ENCODE measurements around the gene VMO1.

Gene VMO1

DNA sequence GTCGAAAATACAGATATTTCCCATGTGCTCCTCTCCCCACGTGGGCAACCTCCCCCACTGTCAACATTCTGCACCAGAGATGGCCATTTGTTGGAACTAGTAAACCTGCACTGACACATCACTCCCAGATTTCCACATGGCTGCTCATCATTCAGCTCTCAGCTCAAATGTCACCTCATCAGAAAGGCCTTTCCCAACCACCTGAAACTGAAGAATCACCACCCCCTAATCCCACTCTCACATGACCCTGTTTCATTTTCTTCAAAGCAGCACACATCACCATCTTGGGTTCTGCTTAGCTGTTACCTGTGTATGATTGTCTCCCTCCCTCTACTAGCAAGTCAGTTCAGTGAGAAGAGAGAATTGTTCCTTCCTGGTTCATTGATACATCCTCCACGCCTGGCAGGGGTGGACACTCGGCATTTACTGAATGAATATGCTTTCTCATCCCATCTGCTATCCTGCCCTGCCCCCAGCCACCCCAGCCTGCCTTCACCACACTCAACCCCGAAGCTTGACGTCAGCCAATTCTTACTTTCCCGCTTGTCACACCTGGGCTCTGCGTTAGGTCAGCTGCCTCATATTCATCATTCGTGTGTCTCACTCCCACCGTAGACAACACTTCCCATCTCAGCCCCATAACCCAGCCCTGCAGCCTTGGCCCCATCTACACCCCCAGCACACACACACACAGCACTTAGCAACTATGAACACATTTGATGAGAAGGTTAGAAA, 14.5 kb upstream of the VMO1 start:
- DNase-seq (ENCODE audit: low read depth in 2 of 2) = no peak

- DNase-seq (ENCODE audit: low read depth in 2 of 2) = no peak
Observed at GRCh38 chr17:4796552-4796920, 10.4 kb upstream of the VMO1 start.

DNA sequence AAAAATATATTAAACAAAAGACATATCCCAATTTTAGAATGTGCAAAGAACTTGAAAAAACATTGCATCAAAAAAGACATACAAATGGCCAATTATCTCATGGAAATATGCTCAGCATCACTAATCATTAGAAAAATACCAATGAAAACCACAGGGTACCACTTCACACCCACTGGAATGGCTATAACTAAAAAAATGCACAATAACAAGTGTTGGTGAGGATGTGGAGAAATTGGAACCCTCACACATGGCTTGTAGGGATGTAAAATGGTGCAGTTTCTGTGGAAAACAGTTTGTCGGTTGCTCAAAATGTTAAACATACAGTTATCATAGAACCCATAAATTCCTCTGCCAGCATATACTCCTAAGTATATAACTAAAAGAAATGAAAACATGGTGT, 9.0 kb upstream of the VMO1 start:
- no peak for DNase-seq (ENCODE audit: low read depth in 2 of 2)

GRCh38 chr17:4790705-4791088, 4.5 kb upstream of the VMO1 start:
- no peak for DNase-seq (ENCODE audit: low read depth in 2 of 2)

GRCh38 chr17:4789951-4790704, 4.0 kb upstream of the VMO1 start:
- DNase-seq (ENCODE audit: low read depth in 2 of 2) = peak; percentile 65 to 73

GRCh38 chr17:4789701-4789950, 3.5 kb upstream of the VMO1 start:
- no peak for DNase-seq (ENCODE audit: low read depth in 2 of 2)

DNA sequence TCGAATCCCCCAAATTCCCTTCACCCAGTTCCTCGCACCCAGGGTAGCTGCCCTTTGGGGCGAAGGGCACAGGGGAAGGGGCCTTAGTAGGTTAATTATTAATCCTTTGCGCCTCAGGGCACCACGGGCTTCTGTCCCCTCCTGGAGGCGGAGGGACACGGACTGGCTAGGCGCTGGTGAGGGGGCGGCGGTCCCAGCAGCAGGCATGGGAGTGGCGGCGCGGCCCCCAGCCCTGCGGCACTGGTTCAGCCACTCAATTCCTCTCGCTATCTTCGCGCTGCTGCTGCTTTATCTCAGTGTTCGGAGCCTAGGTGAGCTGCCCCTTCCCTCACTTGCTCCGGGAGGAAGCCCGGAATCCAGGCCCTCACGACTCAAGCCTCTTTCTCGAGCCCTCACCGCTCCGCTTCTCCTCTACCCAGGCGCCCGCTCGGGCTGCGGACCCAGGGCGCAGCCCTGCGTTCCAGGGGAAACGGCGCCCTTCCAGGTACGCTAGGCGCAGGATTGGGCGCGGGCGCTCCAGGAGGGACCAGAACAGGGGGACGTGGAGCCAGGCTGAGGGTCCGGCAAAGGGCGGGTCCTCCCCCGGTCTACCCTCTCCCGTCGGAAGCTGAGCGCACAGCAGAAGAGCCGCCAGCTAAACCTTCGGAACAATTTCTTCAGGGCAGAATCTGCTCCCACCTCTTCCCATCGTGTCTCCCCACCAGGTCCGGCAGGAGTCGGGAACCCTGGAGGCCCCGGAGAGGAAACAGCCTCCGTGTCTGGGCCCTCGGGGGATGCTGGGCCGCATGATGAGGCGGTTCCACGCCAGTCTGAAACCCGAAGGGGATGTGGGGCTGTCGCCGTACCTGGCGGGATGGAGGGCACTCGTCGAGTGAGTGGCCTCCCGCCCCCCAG, 2.9 kb upstream of the VMO1 start, which contains the start of gene GLTPD2:
GLTPD2 (plus strand) TSS at position 158 of the 894 bp plus-strand sequence; CDS start at position 206, 48 bp downstream.
- no peak for DNase-seq (ENCODE audit: low read depth in 2 of 2)

- DNase-seq (ENCODE audit: low read depth in 2 of 2) = no peak
Observed at GRCh38 chr17:4788159-4788806, 2.1 kb upstream of the VMO1 start.

DNA sequence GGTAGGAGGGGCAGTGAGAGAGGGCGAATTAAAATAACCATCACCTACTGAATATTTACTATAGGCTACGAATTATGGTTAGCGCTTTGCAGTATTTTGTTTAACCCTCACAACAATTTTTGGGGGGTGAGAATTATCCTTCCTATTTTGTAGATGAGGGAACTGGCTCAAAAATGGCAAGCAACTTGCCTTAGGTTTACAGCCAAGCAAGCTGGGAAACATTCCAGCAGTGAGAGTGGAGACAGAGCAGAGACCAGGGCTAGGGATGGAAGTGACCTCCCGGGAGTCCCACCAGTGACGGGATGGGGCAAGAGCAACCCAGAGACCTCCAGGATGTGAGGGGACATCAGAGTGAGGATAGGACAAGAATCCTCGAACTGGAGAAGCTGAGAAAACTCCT, 352 bp upstream of the VMO1 start:
- no peak for DNase-seq (ENCODE audit: low read depth in 2 of 2)

GRCh38 chr17:4785311-4786105, 656 bp downstream of the VMO1 start:
- DNase-seq (ENCODE audit: low read depth in 2 of 2) = no peak

- DNase-seq (ENCODE audit: low read depth in 2 of 2) = no peak
Observed at GRCh38 chr17:4782652-4783051, 3.5 kb downstream of the VMO1 start.

DNA sequence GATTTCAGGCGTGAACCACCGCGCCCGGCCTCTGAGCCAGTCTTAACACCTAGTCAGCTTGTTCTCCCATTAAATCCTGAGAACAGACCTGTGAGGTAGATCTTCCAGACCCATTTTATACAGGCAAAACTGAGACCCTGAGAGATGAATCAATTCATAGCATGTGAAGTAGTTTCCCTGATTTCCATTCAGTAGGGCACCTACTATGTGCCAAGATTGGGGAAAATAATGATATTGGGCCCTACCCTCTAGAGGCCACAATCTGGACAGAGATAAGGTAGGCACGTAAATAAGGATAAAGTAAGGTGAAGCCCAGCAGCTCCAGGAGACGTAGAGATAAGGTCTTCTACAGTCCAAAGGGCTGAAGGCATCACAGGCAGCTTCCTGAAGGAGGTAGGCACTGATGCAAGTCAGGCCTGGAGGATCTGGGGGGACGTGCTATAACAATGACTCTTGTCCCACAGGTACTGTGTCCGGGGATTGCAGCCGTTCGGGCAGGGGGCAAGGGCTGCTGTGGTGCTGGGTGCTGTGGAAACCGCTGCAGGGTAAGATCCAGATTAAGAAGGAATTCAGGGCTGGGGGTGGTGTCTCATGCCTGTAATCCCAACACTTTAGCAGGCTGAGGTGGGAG, 5.7 kb downstream of the VMO1 start:
- DNase-seq (ENCODE audit: low read depth in 2 of 2) = no peak

DNA sequence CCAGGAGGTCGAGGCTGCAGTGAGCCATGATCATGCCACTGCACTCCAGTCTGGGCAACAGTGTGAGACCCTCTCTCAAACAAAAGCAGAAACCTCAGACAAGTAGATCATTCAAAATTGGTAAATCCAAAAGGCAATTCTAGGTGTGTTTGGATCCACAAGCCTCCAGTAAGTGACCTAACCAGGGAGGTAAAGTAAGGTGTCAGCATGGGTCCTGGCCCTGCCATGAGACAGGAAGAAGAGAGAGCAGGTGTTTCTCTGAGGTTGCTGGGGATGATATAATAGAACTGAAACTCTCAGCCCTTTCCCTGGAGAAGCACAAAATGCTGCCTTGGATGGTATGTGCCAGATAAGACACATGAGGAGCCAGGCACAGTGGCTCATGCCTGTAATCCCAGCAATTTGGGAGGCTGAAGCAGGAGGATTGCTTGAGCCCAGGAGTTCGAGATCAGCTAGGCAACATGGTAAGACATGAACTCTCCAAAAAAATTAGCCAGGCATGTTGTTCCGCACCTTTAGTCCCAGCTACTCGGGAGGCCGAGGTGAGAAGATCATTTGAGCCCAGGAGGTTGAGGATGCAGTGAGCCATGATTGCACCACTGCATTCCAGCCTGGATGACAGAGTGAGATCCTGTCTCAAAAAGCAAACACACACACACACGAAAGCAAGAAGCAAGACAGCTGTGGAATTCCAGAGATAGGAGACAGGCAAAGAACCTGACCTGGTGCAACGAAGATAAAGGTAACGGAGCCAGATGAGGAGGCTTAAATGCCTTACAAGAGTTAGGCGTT, 8.0 kb downstream of the VMO1 start:
- DNase-seq (ENCODE audit: low read depth in 2 of 2) = no peak

- no peak for DNase-seq (ENCODE audit: low read depth in 2 of 2)
Observed at GRCh38 chr17:4772235-4772613, 13.9 kb downstream of the VMO1 start.

DNA sequence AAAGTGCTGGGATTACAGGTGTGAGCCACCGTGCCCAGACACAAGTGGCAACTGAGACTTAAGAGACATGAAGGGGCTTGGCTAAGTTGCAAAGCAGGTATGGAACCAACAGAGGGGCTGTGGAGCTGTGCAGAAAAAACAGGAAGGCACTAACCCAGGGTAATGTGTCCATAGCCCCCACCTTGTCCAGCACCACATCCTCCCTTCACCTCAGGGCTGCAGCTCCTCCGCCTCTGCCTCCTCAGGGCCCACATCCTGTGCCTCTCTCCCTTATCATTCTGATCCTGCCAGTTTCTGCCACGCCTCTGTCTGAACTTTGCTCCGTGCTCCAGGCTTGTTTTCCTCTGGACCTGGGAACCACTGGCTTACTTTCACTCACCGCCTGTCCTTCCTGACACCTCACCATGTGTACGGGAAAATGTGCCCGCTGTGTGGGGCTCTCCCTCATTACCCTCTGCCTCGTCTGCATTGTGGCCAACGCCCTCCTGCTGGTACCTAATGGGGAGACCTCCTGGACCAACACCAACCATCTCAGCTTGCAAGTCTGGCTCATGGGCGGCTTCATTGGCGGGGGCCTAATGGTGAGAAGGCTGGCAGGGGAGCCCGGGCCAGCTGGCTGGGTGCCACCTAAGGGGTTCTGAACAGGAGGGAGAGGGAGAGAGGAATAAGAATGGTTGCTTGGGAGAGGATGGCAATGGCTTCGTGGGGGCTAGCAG, 14.5 kb downstream of the VMO1 start, which contains the start of gene TM4SF5:
TM4SF5 (plus strand) TSS at position 368 of the 716 bp plus-strand sequence; CDS start at position 405, 37 bp downstream.
- DNase-seq (ENCODE audit: low read depth in 2 of 2) = no peak

DNA sequence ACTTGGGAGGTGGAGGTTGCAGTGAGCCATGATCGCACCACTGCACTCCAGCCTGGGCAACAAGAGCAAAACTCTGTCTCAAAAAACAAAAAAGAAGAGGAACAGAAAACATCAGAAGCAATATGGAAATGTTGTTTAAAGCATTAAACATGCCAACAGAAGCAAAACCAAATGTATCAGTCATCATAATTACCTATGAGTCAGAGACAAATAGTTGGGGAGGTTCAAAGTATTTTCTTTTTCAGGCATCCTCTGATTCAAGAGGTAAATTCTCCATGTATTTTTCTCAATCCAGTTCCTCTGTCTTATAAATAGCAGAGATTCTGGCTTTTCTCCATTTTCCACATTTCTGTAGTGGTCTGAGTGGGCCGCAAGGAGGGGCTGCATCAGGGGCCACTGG, 16.5 kb downstream of the VMO1 start:
- DNase-seq (ENCODE audit: low read depth in 2 of 2) = no peak

DNA sequence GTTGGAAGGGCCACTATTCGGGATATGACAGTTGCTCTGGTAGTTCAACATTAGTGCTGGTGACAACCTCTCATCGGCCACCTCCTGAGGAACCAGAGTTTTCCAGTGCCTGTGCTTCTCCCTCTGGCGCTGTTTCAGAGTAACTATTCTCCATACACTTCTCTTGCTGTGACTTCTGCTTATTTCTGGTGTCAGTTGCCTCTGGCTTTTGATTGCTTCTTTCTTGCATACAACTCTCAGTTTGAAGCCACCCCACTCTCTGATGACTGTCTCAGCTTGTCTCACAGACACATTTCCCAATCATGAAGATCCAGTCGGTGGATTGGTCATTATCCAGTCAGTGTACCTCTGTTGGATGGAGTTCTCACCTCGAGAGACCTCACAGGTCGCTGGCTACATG, 17.9 kb downstream of the VMO1 start:
- no peak for DNase-seq (ENCODE audit: low read depth in 2 of 2)

- DNase-seq (ENCODE audit: low read depth in 2 of 2) = no peak
Observed at GRCh38 chr17:4766723-4767122, 19.4 kb downstream of the VMO1 start.

DNA sequence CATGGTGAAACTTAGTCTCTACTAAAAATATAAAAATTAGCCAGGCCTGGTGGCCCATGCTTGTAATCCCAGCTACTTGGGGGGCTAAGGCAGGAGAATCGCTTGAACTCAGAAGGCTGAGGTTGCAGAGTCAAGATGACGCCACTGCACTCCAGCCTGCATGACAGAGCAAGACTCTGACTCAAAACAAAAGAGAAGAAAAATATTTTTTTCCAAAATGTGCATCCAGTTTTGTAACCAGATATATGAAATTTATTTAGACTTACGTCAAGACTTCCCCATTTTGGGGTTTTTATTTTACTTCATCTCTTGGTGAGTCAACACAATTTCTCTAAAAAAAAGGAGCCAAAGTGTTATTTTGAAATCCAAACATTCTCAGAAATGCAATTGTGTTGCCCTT, 20.0 kb downstream of the VMO1 start:
- DNase-seq (ENCODE audit: low read depth in 2 of 2) = no peak

Data from fibroblast of skin of left biceps (primary cell).